Right lobe of liver (tissue), 4 donors: ENCODE data around the gene GNL2.

Experiments used
- CTCF ChIP-seq, 4 donors: fragments of 200-600 bp in 3 of 4; fragments of 450-650 bp in 1 of 4; IDR thresholded peaks; one replicate each; pipeline versions ENCODE4 v1.5.1 to v1.8.0; 2016 to 2022; ENCODE audit warnings: antibody characterized with exemption in 4 of 4, mild to moderate bottlenecking in 2 of 4
- POLR2A ChIP-seq: fragments of 450-650 bp; IDR thresholded peaks from one replicate; pipeline ENCODE4 v1.6.1; 2017; ENCODE audit warnings: antibody characterized with exemption, mild to moderate bottlenecking
- donor health status: DM: no; HTN: no; CAD: no.
- donor health status: DM: no; HTN: no; CAD: no.
- donor health status: DM: no; HTN: yes; CAD: no.

DNA sequence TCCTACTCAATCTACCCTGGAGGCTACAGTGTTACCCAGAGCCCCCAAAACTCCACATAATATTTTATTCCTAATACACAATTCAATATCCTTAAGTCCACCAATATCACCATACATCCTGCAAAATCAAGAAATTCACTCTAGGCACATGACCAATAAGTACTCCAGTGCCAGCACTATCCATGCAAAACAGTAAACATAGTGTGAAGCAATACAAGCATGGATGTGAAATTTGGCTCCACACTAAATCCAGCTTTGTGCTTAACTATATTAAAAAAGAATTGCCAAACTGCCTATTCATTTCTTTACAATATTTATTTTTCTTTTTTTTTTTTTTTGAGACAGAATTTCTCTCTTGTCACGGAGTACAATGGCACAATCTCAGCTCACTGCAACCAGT lies 78.2 kb downstream of the GNL2 start:
- TF ChIP-seq POLR2A (no peak), CTCF (IDR thresholded peaks at IDR 0.05) (no peak)
